Measurements from ENCODE around the gene YRDC. TPM values are rescaled to one million over a fixed set of nuclear protein-coding genes. Genes with fewer than 3 reads are reported as not detected.

Gene YRDC
- total RNA-seq, 1 donor from 2014 or later, result 9.7 TPM

DNA sequence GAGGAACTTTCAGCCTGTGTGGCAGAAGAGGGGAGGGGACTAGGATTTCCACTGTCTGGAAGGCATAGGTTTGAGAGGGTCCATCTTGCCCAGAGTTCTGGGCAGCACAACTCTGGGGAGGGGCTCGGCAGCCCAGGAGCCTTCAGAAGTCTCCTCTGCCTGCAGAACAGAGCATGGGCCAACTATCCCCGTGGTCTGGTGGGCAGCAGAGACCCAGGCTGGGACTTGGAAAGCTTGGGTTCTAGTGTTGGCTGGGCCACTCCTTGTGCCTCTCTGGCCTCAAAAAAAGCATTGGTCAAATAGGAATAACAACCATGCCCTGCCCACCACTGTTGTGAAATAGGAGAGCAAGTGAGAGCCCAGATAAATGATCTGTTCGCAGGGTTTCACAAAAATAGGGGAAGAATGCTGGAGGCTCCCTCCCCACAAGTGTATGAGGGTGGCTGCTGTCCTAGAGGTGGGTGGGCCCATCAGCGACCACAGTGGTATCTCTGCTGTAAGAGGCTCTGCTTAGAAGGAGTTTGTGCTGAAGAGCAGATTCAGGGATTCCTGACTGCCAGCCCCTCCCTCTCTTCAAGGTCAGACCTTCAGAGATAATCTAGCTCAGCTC is 52.0 kb downstream of the YRDC start:
- Histone ChIP-seq H3K36me3 (no peaks in the 10 kb centered on the region), H3K4me3 (no peak overlapping the region), H3K27me3 (peaks cover 3% of the 10 kb centered on the region), H3K9me3 (no peaks in the 10 kb centered on the region), H3K27ac (no peak overlapping the region), H3K4me1 (no peaks in the 10 kb centered on the region)
- intact Hi-C loops (cut with DNase I), result no loop called here
- TF ChIP-seq, protein P1, sequence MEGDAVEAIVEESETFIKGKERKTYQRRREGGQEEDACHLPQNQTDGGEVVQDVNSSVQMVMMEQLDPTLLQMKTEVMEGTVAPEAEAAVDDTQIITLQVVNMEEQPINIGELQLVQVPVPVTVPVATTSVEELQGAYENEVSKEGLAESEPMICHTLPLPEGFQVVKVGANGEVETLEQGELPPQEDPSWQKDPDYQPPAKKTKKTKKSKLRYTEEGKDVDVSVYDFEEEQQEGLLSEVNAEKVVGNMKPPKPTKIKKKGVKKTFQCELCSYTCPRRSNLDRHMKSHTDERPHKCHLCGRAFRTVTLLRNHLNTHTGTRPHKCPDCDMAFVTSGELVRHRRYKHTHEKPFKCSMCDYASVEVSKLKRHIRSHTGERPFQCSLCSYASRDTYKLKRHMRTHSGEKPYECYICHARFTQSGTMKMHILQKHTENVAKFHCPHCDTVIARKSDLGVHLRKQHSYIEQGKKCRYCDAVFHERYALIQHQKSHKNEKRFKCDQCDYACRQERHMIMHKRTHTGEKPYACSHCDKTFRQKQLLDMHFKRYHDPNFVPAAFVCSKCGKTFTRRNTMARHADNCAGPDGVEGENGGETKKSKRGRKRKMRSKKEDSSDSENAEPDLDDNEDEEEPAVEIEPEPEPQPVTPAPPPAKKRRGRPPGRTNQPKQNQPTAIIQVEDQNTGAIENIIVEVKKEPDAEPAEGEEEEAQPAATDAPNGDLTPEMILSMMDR (IDR thresholded peaks at IDR 0.05), result no peak
- no peak for DNase-seq (ENCODE audit: low spot score in 2 of 2)

DNA sequence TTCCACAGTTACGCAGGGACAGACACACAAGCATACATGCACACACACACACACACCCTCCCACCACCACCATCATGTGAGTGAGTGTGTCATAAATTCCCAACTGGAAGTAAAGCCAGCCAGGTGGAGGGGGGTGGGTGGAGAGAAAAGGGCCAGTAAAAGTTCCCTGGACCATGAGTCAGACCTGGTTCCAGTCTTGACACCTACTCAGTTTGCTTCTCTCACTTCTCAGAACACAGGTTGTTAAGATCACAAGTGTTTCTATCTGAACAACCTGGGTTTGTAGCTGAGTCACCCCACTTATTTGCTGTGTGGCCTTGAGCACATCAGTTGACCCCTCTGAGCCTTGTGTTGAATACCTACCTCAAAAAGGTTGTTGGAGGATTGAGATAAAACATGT is 52.7 kb downstream of the YRDC start:
- no peaks in the 10 kb centered on the region for H3K4me1 ChIP-seq
- no peak overlapping the region for H3K4me3 ChIP-seq
- TF ChIP-seq, protein P1 (IDR thresholded peaks at IDR 0.05), result no peak
- no peak overlapping the region for H3K27ac ChIP-seq
- no peaks in the 10 kb centered on the region for H3K9me3 ChIP-seq
- intact Hi-C loops (cut with DNase I), result no loop called here
- H3K36me3 ChIP-seq, result no peaks in the 10 kb centered on the region
- DNase-seq (ENCODE audit: low spot score in 2 of 2), result no peak
- H3K27me3 ChIP-seq, result peaks cover 3% of the 10 kb centered on the region

DNA sequence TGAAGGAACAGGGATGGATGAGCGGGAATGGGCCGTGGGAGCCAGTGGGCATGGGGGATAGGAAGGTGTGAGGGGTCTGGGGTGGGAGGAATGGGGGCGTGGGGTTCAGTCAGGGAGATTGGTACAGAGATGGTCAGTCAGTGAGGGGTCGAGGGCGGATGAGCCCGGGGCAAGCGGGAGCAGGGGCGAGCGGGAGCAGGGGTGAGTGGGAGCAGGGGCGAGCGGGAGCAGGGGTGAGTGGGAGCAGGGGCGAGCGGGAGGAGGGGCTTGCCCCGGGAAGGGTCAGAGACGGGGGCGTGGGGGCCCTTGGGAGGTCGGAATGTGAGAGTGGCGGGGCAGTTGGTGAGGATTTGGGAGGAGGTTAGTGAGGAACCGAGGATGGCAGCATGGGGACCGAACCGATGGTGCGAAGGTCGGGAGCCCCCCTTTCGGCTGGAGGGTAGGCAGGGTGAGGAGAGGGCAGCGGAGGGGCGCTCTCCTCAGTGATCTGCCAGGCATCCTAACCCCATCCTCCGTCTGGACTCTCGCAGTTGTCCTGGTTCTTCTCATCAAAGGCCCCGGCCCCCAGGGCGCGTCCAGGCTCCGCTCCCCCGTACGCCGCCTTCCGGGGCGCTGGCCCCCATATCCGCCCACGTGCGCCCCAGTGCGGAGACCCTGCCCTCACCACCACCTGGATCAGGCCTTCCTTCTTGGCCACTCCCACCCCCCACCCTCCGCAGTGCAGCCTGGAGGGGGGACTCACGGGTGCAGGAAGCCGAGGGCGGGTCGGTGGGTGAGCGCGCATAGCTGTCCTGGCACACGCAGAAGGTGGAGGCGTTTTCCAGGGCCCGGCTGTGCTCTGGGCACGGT is 54.3 kb downstream of the YRDC start:
- Histone ChIP-seq H3K4me3 (no peak overlapping the region), H3K27ac (no peak overlapping the region), H3K4me1 (no peaks in the 10 kb centered on the region), H3K36me3 (no peaks in the 10 kb centered on the region), H3K9me3 (no peaks in the 10 kb centered on the region), H3K27me3 (peaks cover 3% of the 10 kb centered on the region)
- intact Hi-C loops (cut with DNase I), result no loop called here
- TF ChIP-seq, protein P1 (IDR thresholded peaks at IDR 0.05), result no peak
- DNase-seq (ENCODE audit: low spot score in 2 of 2), result no peak

Other genes with a start within 250 kb of the YRDC start
- 17.0 TPM for gene GNL2, start 212.3 kb downstream of the YRDC start, total RNA-seq
- gene RSPO1, start 173.3 kb downstream of the YRDC start, total RNA-seq, result not detected
- 0.75 TPM for gene CDCA8, start 115.7 kb downstream of the YRDC start, total RNA-seq
- 0.11 TPM for gene EPHA10, start 43.1 kb downstream of the YRDC start, total RNA-seq
- gene MANEAL, start 14.4 kb downstream of the YRDC start, total RNA-seq, result 0.43 TPM
- 284 TPM for gene C1orf122, start 418 bp downstream of the YRDC start, total RNA-seq
- gene MTF1, start 51.4 kb upstream of the YRDC start, total RNA-seq, result 10.6 TPM
- 11.7 TPM for gene INPP5B, start 138.8 kb upstream of the YRDC start, total RNA-seq
- 20.3 TPM for gene SF3A3, start 181.8 kb upstream of the YRDC start, total RNA-seq
- gene FHL3, start 197.3 kb upstream of the YRDC start, total RNA-seq, result 60.1 TPM
- gene UTP11, start 204.5 kb upstream of the YRDC start, total RNA-seq, result 16.5 TPM
- not detected for gene POU3F1, start 238.6 kb upstream of the YRDC start, total RNA-seq